Keratinocyte (primary cell): ENCODE data around the gene CNOT8. TPM values are rescaled to one million over a fixed set of nuclear protein-coding genes. Genes with fewer than 3 reads are reported as not detected.

Experiments
- DNase-seq: peaks from one replicate; pipeline ENCODE4 v3.0.0-alpha.2; 2011; ENCODE audit warnings: low read depth, missing footprints, low spot score
- FAIRE-seq: peaks from 2 replicates; lab custom pipeline; 2011; peaks lifted over from hg19 to GRCh38; lab: Jason Lieb, UNC
- H2AFZ ChIP-seq: 2 replicates; pipeline ENCODE4 v1.6.0; 2012; ENCODE audit warnings: low read length, control low read depth, inconsistent platforms; ENCODE audit not compliant: control insufficient read depth
- H3K27ac ChIP-seq: 2 replicates; pipeline ENCODE4 v1.5.1; 2011; ENCODE audit warnings: low read length; ENCODE audit not compliant: control insufficient read depth, insufficient read depth
- H3K27me3 ChIP-seq: 3 replicates; pipeline ENCODE4 v1.6.0; 2011; ENCODE audit warnings: low read length; ENCODE audit not compliant: control insufficient read depth, insufficient read depth; ENCODE audit errors: extremely low read depth
- H3K36me3 ChIP-seq, 2 experiments: 2 replicates in 1 of 2; 3 replicates in 1 of 2; pipeline ENCODE4 v1.5.1; 2011; ENCODE audit warnings: low read length in 2 of 2, mild to moderate bottlenecking in 1 of 2; ENCODE audit not compliant: control insufficient read depth in 2 of 2, insufficient read depth in 2 of 2; ENCODE audit errors: extremely low read depth in 1 of 2
- H3K4me1 ChIP-seq: 3 replicates; pipeline ENCODE4 v1.5.1; 2011; ENCODE audit warnings: low read length; ENCODE audit not compliant: control insufficient read depth, insufficient read depth; ENCODE audit errors: extremely low read depth
- H3K4me2 ChIP-seq: 3 replicates; pipeline ENCODE4 v1.6.0; 2011; ENCODE audit warnings: low read depth, low read length; ENCODE audit not compliant: control insufficient read depth, insufficient read depth; ENCODE audit errors: extremely low read depth
- H3K4me3 ChIP-seq, 3 experiments: fragments of 200-600 bp in 1 of 3; sonication (generic) in 1 of 3; 2 replicates in 2 of 3; 3 replicates in 1 of 3; pipeline ENCODE4 v1.5.1; 2011 to 2016; ENCODE audit warnings: low read length in 3 of 3, mild to moderate bottlenecking in 3 of 3, control low read depth in 2 of 3, inconsistent platforms in 1 of 3, low read depth in 1 of 3, mixed read lengths in 1 of 3, mixed run types in 1 of 3, moderate library complexity in 1 of 3; ENCODE audit not compliant: control insufficient read depth in 2 of 3, insufficient read depth in 2 of 3; ENCODE audit errors: extremely low read depth in 1 of 3
- H3K79me2 ChIP-seq: 2 replicates; pipeline ENCODE4 v1.6.0; 2012; ENCODE audit warnings: low read length; ENCODE audit not compliant: control insufficient read depth, insufficient read depth
- H3K9ac ChIP-seq: 3 replicates; pipeline ENCODE4 v1.6.0; 2011; ENCODE audit warnings: low read length; ENCODE audit not compliant: control insufficient read depth, insufficient read depth; ENCODE audit errors: extremely low read depth
- H3K9me1 ChIP-seq: 3 replicates; pipeline ENCODE4 v1.6.0; 2011; ENCODE audit warnings: low read length; ENCODE audit not compliant: control insufficient read depth, insufficient read depth; ENCODE audit errors: extremely low read depth
- H3K9me3 ChIP-seq: 2 replicates; pipeline ENCODE4 v1.5.1; 2012; ENCODE audit warnings: low read depth, low read length; ENCODE audit not compliant: control insufficient read depth
- H4K20me1 ChIP-seq: 3 replicates; pipeline ENCODE4 v1.6.0; 2011; ENCODE audit warnings: low read length; ENCODE audit not compliant: control insufficient read depth, insufficient read depth; ENCODE audit errors: extremely low read depth
- CTCF ChIP-seq, 3 experiments: IDR thresholded peaks in 1 of 3; conservative IDR thresholded peaks in 1 of 3; optimal IDR thresholded peaks in 1 of 3; 2 replicates in 2 of 3; 3 replicates in 1 of 3; pipeline versions ENCODE3 to v1.5.1; 2011; ENCODE audit warnings: low read length in 3 of 3, mild to moderate bottlenecking in 3 of 3, moderate library complexity in 2 of 3, control low read depth in 1 of 3, inconsistent platforms in 1 of 3; ENCODE audit not compliant: insufficient read depth in 2 of 3; ENCODE audit errors: extremely low read depth in 1 of 3
- EZH2 ChIP-seq: IDR thresholded peaks from one replicate; pipeline ENCODE4 v1.6.1; 2012; ENCODE audit warnings: inconsistent platforms, mild to moderate bottlenecking, low read length, moderate library complexity
- dilution Hi-C: fragments of 300-500 bp; cut with MboI; formaldehyde crosslinking; loops from one replicate; pipeline ENCODE4 v1.7.0; 2020; ENCODE audit warnings: low sequenced_read_pairs; ENCODE audit not compliant: extremely low pct_ligation_motif_present
- polyA plus RNA-seq, 5 experiments: library from polyadenylated mRNA; depleted of rRNA in 3 of 5; stranded (reverse) in 3 of 5; stranded (forward) in 1 of 5; unstranded in 1 of 5; fragments of >200 nt; gene quantifications; 1 replicate in 1 of 5; 2 replicates in 3 of 5; 3 replicates in 1 of 5; pipeline versions ENCODE4 v1.2.1 to v1.2.3, GENCODE V29; 2011 to 2012; ENCODE audit warnings: missing spikeins in 2 of 5, low read depth in 1 of 5, low replicate concordance in 1 of 5

Gene CNOT8
- polyA plus RNA-seq, 1 donor (not counting 4 experiments of a cell fraction or from before 2014, with no cell fraction given) = 44.5 TPM

GRCh38 chr5:154900066-154900465 lies 41.6 kb downstream of the CNOT8 start:
- dilution Hi-C loops = no loop called here
- H3K9me1 ChIP-seq = no peaks in the 10 kb centered on the region
- no peak overlapping the region for H3K4me3 ChIP-seq
- no peaks in the 10 kb centered on the region for H3K9me3 ChIP-seq
- DNase-seq (no peak), FAIRE-seq (no peak)
- no peak overlapping the region for H3K4me2 ChIP-seq
- H4K20me1 ChIP-seq = no peaks in the 10 kb centered on the region
- no peaks in the 10 kb centered on the region for H3K79me2 ChIP-seq
- no peak overlapping the region for H3K27ac ChIP-seq
- no peak overlapping the region for H3K9ac ChIP-seq
- H3K27me3 ChIP-seq = no peaks in the 10 kb centered on the region
- H2AFZ ChIP-seq = no peak overlapping the region
- H3K36me3 ChIP-seq = peaks cover 24 to 29% of the 10 kb centered on the region in 2 experiments
- TF ChIP-seq CTCF (optimal IDR thresholded peaks at IDR 0.05 in 1 of 3, IDR thresholded peaks at IDR 0.05 in 1 of 3, conservative IDR thresholded peaks at IDR 0.05 in 1 of 3; ENCODE audit: extremely low read depth in 1 of 3, insufficient read depth in 2 of 3, low read length in 3 of 3) (no peak), EZH2 (no peak)
- no peaks in the 10 kb centered on the region for H3K4me1 ChIP-seq

GRCh38 chr5:154901276-154901675 lies 42.8 kb downstream of the CNOT8 start:
- no peaks in the 10 kb centered on the region for H3K9me1 ChIP-seq
- no peak overlapping the region for H3K4me3 ChIP-seq
- no peak overlapping the region for H2AFZ ChIP-seq
- no peak for DNase-seq
- H4K20me1 ChIP-seq = no peaks in the 10 kb centered on the region
- dilution Hi-C loops = no loop called here
- H3K4me1 ChIP-seq = no peaks in the 10 kb centered on the region
- H3K27me3 ChIP-seq = no peaks in the 10 kb centered on the region
- no peak overlapping the region for H3K27ac ChIP-seq
- no peaks in the 10 kb centered on the region for H3K79me2 ChIP-seq
- no peak overlapping the region for H3K9ac ChIP-seq
- no peaks in the 10 kb centered on the region for H3K9me3 ChIP-seq
- FAIRE-seq = no peak
- peaks cover 22 to 24% of the 10 kb centered on the region in 2 experiments for H3K36me3 ChIP-seq
- no peak overlapping the region for H3K4me2 ChIP-seq
- no peak for TF ChIP-seq CTCF (optimal IDR thresholded peaks at IDR 0.05 in 1 of 3, IDR thresholded peaks at IDR 0.05 in 1 of 3, conservative IDR thresholded peaks at IDR 0.05 in 1 of 3; ENCODE audit: extremely low read depth in 1 of 3, insufficient read depth in 2 of 3, low read length in 3 of 3)
